Measurements from ENCODE around the gene MRPL41.

GRCh38 chr9:137504432-137504777 lies 47.3 kb upstream of the MRPL41 start:
- TF ChIP-seq MXI1 (conservative IDR thresholded peaks at IDR 0.05; ENCODE audit: poor library complexity, severe bottlenecking) (no peak), EZH2 (IDR thresholded peaks at IDR 0.05; ENCODE audit: borderline replicate concordance, insufficient read depth, low read length, poor library complexity, severe bottlenecking) (no peak)
